ENCODE measurements around the gene NECAP2. TPM values are rescaled to one million over a fixed set of nuclear protein-coding genes. Genes with fewer than 3 reads are reported as not detected.

NECAP2 gene
- total RNA-seq, 4 donors from 2014 or later = 38.5 to 48.4 (median 47.2) TPM

DNA sequence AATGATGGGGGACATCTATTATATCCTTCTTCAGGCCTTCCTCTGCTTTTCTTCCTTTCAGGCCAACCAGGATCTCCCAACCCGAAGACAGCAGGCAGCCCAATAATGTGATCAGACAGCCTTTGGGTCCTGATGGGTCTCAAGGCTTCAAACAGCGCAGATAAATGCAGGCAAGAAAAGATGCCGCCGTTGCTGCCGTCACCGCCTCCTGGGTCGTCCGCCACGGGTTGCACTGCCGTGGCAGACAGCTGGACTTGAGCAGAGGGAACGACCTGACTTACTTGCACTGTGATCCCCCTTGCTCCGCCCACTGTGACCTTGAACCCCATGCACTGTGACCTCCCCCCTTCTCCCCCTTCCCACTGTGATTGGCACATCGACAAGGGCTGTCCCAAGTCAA, 45.5 kb upstream of the NECAP2 start:
- no peak for TF ChIP-seq POLR2A (IDR thresholded peaks at IDR 0.05)
- TF ChIP-seq, protein P1, sequence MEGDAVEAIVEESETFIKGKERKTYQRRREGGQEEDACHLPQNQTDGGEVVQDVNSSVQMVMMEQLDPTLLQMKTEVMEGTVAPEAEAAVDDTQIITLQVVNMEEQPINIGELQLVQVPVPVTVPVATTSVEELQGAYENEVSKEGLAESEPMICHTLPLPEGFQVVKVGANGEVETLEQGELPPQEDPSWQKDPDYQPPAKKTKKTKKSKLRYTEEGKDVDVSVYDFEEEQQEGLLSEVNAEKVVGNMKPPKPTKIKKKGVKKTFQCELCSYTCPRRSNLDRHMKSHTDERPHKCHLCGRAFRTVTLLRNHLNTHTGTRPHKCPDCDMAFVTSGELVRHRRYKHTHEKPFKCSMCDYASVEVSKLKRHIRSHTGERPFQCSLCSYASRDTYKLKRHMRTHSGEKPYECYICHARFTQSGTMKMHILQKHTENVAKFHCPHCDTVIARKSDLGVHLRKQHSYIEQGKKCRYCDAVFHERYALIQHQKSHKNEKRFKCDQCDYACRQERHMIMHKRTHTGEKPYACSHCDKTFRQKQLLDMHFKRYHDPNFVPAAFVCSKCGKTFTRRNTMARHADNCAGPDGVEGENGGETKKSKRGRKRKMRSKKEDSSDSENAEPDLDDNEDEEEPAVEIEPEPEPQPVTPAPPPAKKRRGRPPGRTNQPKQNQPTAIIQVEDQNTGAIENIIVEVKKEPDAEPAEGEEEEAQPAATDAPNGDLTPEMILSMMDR (IDR thresholded peaks at IDR 0.05) = no peak
- no peaks in the 10 kb centered on the region for H3K27me3 ChIP-seq
- peaks cover 14 to 77% (median 15%) of the 10 kb centered on the region in 3 donors for H3K36me3 ChIP-seq
- no peak overlapping the region for H3K4me3 ChIP-seq
- no peak for DNase-seq
- H3K9me3 ChIP-seq = no peaks in the 10 kb centered on the region
- peaks cover 25 to 63% (median 36%) of the 10 kb centered on the region in 3 donors for H3K4me1 ChIP-seq
- 92 to 93% methylated on average over 12 of the region's 13 CpGs for WGBS, 2 donors
- H3K27ac ChIP-seq = no peak overlapping the region
- intact Hi-C loops (cut with DNase I) = no loop called here

GRCh38 chr1:16396591-16396990, 43.9 kb upstream of the NECAP2 start:
- no peaks in the 10 kb centered on the region for H3K9me3 ChIP-seq
- DNase-seq = no peak
- intact Hi-C loops (cut with DNase I) = no loop called here
- no CpG with 5 or more reads among the region's 7 CpGs for WGBS, 2 donors
- H3K27ac ChIP-seq = peak overlapping the region; percentile 11 to 70 (median 38)
- H3K4me3 ChIP-seq = no peak overlapping the region
- no peak for TF ChIP-seq POLR2A (IDR thresholded peaks at IDR 0.05)
- TF ChIP-seq, protein P1 (IDR thresholded peaks at IDR 0.05) = no peak
- peaks cover 24 to 47% (median 33%) of the 10 kb centered on the region in 3 donors for H3K4me1 ChIP-seq
- H3K36me3 ChIP-seq = peaks cover 14 to 81% (median 15%) of the 10 kb centered on the region in 3 donors
- H3K27me3 ChIP-seq = no peaks in the 10 kb centered on the region

- intact Hi-C loops (cut with DNase I) = no loop called here
- DNase-seq = no peak
- WGBS, 2 donors = 38 to 43% methylated on average over 5 of the region's 5 CpGs
- Histone ChIP-seq H3K27me3 (no peaks in the 10 kb centered on the region), H3K36me3 (peaks cover 14 to 80% (median 15%) of the 10 kb centered on the region in 3 donors), H3K27ac (peak overlapping the region; percentile 10 to 35 (median 26)), H3K4me3 (no peak overlapping the region), H3K4me1 (peaks cover 18 to 42% (median 28%) of the 10 kb centered on the region in 3 donors), H3K9me3 (no peaks in the 10 kb centered on the region)
- TF ChIP-seq POLR2A (IDR thresholded peaks at IDR 0.05) = no peak
- TF ChIP-seq, protein P1 (IDR thresholded peaks at IDR 0.05) = no peak
These were observed 43.4 kb upstream of the NECAP2 start for GRCh38 chr1:16397120-16397519.

- Histone ChIP-seq H3K27ac (no peak overlapping the region), H3K9me3 (no peaks in the 10 kb centered on the region), H3K4me1 (peaks cover 11 to 28% (median 17%) of the 10 kb centered on the region in 3 donors), H3K27me3 (no peaks in the 10 kb centered on the region), H3K4me3 (no peak overlapping the region), H3K36me3 (peaks cover 12 to 68% (median 14%) of the 10 kb centered on the region in 3 donors)
- intact Hi-C loops (cut with DNase I) = no loop called here
- WGBS, 2 donors = no CpG with 5 or more reads among the region's 5 CpGs
- DNase-seq = no peak
- TF ChIP-seq POLR2A (IDR thresholded peaks at IDR 0.05) = no peak
- TF ChIP-seq, protein P1 (IDR thresholded peaks at IDR 0.05) = no peak
These were observed 42.1 kb upstream of the NECAP2 start for GRCh38 chr1:16398371-16398953.

GRCh38 chr1:16402742-16403141, 37.8 kb upstream of the NECAP2 start:
- peaks cover 0 to 13% (median 0%) of the 10 kb centered on the region in 3 donors for H3K4me1 ChIP-seq
- H3K4me3 ChIP-seq = no peak overlapping the region
- H3K27me3 ChIP-seq = no peaks in the 10 kb centered on the region
- intact Hi-C loops (cut with DNase I) = no loop called here
- TF ChIP-seq POLR2A (IDR thresholded peaks at IDR 0.05) = no peak
- TF ChIP-seq, protein P1 (IDR thresholded peaks at IDR 0.05) = no peak
- no peak overlapping the region for H3K27ac ChIP-seq
- H3K36me3 ChIP-seq = peaks cover 0 to 26% (median 4%) of the 10 kb centered on the region in 3 donors
- DNase-seq = no peak
- WGBS, 2 donors = 69 to 70% methylated on average over 3 to 10 of the region's 10 CpGs
- H3K9me3 ChIP-seq = no peaks in the 10 kb centered on the region
